ENCODE measurements around the gene QRICH2. TPM values are rescaled to one million over a fixed set of nuclear protein-coding genes. Genes with fewer than 3 reads are reported as not detected.

Gene QRICH2
- total and polyA plus RNA-seq, 2 experiments from 2014 or later: 5.0 to 6.8 TPM

DNA sequence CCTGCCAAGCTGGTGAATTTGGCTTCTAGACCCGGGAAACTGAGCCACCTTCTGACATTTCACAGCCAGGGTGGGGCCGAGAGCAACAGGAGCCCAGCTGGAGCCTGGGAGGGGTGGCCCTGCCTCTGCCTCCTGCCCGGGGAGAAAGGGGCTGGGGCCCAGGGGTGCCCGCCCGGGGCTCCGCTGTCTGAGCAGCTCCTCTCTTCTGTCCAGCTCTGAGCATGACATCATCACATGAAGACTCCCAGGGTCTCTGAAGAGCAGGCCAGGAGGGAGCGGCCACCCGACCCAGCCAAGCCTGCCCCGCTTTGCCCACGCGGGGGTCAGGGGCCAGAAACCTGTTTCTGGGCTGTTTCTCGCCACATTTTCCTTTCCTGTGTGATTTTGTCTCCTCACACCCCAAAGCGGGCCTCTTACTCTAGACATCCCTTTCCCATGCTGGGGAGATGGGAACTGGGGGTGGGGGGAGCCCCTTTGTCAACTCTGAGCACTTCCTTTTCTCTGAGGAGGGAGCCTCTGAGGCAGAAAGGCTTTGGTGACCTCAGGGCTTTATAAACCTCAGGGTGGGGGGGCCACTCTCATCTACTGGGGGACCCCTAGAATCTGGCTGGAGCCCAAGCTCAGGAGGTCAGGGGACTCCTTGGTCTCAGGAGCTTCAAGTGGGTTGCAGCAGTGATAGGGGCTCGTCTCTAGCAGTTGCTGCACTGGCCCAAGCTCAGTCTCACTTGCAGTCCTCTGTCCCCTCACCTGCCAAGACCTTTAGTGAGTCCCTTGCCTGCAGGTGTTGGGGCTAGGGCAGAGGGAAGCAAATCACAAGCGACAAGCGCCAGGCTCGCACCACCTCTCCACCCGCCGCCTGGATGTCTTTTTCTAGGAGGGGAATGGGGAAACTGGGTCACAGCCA lies 35.3 kb downstream of the QRICH2 start:
- H3K27me3 ChIP-seq: no peaks in the 10 kb centered on the region
- H3K9me3 ChIP-seq (ENCODE audit: low read depth): no peaks in the 10 kb centered on the region
- no peak overlapping the region for H3K4me3 ChIP-seq
- DNase-seq (ENCODE audit: low read depth in 1 of 2, low spot score in 1 of 2): no peak
- peaks cover 2% of the 10 kb centered on the region for H3K36me3 ChIP-seq
- H3K4me1 ChIP-seq (ENCODE audit: low read depth): peaks cover 42% of the 10 kb centered on the region
- peak overlapping the region; percentile 54 for H3K27ac ChIP-seq
- TF ChIP-seq, protein P1, sequence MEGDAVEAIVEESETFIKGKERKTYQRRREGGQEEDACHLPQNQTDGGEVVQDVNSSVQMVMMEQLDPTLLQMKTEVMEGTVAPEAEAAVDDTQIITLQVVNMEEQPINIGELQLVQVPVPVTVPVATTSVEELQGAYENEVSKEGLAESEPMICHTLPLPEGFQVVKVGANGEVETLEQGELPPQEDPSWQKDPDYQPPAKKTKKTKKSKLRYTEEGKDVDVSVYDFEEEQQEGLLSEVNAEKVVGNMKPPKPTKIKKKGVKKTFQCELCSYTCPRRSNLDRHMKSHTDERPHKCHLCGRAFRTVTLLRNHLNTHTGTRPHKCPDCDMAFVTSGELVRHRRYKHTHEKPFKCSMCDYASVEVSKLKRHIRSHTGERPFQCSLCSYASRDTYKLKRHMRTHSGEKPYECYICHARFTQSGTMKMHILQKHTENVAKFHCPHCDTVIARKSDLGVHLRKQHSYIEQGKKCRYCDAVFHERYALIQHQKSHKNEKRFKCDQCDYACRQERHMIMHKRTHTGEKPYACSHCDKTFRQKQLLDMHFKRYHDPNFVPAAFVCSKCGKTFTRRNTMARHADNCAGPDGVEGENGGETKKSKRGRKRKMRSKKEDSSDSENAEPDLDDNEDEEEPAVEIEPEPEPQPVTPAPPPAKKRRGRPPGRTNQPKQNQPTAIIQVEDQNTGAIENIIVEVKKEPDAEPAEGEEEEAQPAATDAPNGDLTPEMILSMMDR (IDR thresholded peaks at IDR 0.05; ENCODE audit: low read depth, low read length): no peak

DNA sequence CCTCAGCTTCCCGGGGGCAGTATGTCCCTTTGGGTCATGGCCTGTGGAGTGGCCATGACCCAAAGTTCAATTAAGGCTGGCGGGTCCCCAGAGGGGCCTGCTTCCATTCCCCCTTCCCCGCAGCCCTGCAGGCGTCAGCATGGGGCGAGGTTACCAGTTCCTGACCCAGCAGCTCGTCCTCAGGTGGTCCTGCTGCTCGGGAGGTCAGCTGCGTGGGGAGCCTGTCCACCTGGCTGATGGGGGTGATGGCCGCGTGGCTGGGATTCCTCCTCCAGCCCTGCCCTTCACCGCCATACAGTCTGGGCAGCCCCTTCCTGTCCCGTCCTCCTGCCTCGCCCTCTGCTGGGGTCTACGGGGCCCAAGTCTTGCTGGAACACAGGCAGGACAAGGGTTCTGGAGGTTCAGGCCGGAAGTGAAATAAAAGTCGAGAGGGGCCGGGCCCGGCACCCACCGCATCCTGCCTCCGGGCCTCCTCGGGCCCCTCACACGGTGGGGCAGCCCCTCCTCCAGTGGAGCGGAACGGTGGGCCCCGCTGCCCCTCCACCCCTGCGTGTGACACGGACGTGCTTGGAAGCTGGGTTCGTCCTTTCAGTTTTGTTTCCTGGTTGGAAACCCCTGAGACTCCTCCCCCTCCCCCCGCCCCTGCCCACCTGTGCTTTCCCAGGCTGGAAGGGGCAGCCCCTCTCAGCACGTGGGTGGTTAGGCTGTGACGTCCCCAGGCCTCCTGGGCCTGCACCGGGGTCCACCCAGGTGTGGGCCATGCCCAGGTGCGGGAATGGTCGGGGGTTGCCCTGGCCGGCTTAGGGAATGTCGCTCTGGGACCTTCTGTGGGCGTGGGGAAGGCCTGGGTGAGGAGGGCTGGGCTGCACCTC lies 36.2 kb downstream of the QRICH2 start:
- Histone ChIP-seq H3K9me3 (ENCODE audit: low read depth) (no peaks in the 10 kb centered on the region), H3K4me3 (no peak overlapping the region), H3K36me3 (peaks cover 2% of the 10 kb centered on the region), H3K27ac (peak overlapping the region; percentile 54), H3K4me1 (ENCODE audit: low read depth) (peaks cover 50% of the 10 kb centered on the region), H3K27me3 (no peaks in the 10 kb centered on the region)
- TF ChIP-seq, protein P1 (IDR thresholded peaks at IDR 0.05; ENCODE audit: low read depth, low read length): no peak
- peak in 1 of 2 donors; percentile 17 for DNase-seq (ENCODE audit: low read depth in 1 of 2, low spot score in 1 of 2)

DNA sequence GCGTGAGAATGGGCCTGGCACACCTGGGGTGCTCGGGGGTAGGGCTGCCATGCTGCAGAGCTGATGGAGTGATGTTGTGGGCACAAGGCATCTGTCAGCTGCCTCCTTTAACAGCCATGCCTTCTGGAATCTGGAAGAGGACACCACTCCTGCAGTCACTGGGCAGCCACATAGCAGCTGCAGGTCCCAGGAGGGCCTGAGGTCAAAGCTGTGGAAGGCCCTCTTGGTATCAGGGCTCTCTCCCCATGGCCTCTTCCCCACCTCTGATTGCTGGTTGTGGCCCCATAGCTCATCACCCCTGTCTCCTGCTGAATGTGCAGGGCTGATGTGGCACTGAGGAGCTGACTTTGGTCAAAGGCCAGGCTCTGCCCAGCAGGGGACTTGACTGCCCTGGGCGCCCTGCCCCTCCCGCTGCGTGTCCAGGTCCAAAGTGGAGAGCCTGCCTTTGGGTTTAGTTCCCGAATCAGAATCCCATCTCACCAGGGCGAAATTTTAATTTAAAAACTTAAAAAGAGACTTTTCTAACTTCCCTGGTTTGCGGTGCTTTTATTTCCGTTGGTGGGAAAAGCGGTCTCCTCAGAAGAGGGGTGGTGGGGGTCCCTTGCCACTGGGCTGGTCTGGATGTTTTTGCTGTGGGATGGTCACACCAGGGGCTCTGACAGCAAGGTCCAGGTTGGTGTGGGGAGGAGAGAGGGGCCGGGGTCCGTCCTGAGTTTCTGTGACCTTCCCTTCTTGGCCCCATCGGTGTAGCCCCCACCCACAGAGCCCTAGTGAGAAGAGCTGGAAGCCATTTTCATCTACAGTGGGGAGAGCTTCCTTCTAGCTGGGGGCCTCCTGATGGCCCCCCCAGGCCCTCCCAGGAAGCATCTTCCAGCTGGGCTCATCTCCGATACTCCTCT lies 37.1 kb downstream of the QRICH2 start:
- no peak overlapping the region for H3K4me3 ChIP-seq
- no peak for DNase-seq (ENCODE audit: low read depth in 1 of 2, low spot score in 1 of 2)
- peaks cover 2% of the 10 kb centered on the region for H3K36me3 ChIP-seq
- H3K4me1 ChIP-seq (ENCODE audit: low read depth): peaks cover 55% of the 10 kb centered on the region
- H3K9me3 ChIP-seq (ENCODE audit: low read depth): no peaks in the 10 kb centered on the region
- TF ChIP-seq, protein P1 (IDR thresholded peaks at IDR 0.05; ENCODE audit: low read depth, low read length): no peak
- H3K27ac ChIP-seq: no peak overlapping the region
- H3K27me3 ChIP-seq: no peaks in the 10 kb centered on the region

DNA sequence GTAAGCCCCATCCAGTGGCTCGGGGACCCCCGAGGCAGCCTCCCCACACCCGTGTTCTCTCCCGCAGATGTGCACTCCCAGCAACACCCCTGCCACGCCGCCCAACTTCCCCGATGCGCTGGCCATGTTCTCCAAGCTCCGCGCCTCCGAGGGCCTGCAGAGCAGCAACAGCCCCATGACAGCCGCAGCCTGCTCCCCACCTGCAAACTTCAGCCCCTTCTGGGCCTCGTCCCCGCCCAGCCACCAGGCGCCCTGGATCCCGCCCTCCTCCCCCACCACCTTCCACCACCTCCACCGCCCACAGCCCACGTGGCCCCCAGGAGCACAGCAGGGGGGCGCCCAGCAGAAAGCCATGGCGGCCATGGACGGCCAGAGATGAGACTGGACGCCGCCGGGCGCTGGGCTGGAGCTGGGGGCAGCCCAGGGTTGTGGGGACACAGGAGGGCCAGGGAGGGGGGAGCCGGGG lies 37.9 kb downstream of the QRICH2 start:
- no peaks in the 10 kb centered on the region for H3K9me3 ChIP-seq (ENCODE audit: low read depth)
- TF ChIP-seq, protein P1 (IDR thresholded peaks at IDR 0.05; ENCODE audit: low read depth, low read length): no peak
- H3K4me1 ChIP-seq (ENCODE audit: low read depth): peaks cover 54% of the 10 kb centered on the region
- H3K36me3 ChIP-seq: peaks cover 2% of the 10 kb centered on the region
- no peaks in the 10 kb centered on the region for H3K27me3 ChIP-seq
- peak overlapping the region; percentile 90 for H3K27ac ChIP-seq
- DNase-seq (ENCODE audit: low read depth in 1 of 2, low spot score in 1 of 2): no peak
- no peak overlapping the region for H3K4me3 ChIP-seq
